ENCODE data around the gene MICALL2.
A peak's percentile ranks its signal among the peaks of the same experiment; 100 is the strongest.

The MICALL2 gene

GRCh38 chr7:1479287-1479686 lies 20.0 kb upstream of the MICALL2 start:
- peaks cover 96% of the 10 kb centered on the region for H3K36me3 ChIP-seq (ENCODE audit: control insufficient read depth, insufficient read depth, low read length)
- no peak overlapping the region for H3K9ac ChIP-seq (ENCODE audit: low read length)
- H3K9me3 ChIP-seq (ENCODE audit: control insufficient read depth, insufficient read depth, low read depth, low read length), result no peaks in the 10 kb centered on the region
- H3K27ac ChIP-seq (ENCODE audit: low read depth, low read length), result 0 out of 2 replicates have a peak overlapping the region, but pooled peaks have one; percentile 11
- H3K27me3 ChIP-seq (ENCODE audit: control insufficient read depth, insufficient read depth, low read length), result no peaks in the 10 kb centered on the region
- no peaks in the 10 kb centered on the region for H3K4me1 ChIP-seq (ENCODE audit: control insufficient read depth, insufficient read depth, low read length)
- no peak overlapping the region for H3K4me3 ChIP-seq (ENCODE audit: low read depth, low read length)

DNA sequence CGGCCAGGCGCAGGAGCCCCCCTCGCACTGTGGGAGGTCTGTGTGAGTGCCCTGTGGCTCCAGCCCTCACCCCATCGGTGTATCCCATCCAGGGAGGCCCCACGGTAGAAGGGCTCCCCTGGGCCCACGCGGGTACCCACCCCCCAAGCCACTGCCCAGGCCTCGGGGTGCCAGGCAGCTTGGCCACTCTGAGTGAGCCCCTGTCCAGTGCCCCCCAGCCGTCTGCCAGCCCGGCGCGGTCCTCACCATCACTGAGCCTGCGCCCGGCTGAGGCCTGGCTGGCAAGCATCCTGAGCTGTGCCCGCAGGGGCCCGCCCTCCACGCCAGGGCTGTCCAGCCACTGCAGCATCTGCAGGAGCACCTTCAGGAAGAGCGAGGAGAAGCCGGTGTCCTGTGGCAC lies 19.2 kb upstream of the MICALL2 start:
- no peaks in the 10 kb centered on the region for H3K4me1 ChIP-seq (ENCODE audit: control insufficient read depth, insufficient read depth, low read length)
- no peaks in the 10 kb centered on the region for H3K27me3 ChIP-seq (ENCODE audit: control insufficient read depth, insufficient read depth, low read length)
- peaks cover 92% of the 10 kb centered on the region for H3K36me3 ChIP-seq (ENCODE audit: control insufficient read depth, insufficient read depth, low read length)
- no peak overlapping the region for H3K27ac ChIP-seq (ENCODE audit: low read depth, low read length)
- H3K9ac ChIP-seq (ENCODE audit: low read length), result no peak overlapping the region
- H3K9me3 ChIP-seq (ENCODE audit: control insufficient read depth, insufficient read depth, low read depth, low read length), result no peaks in the 10 kb centered on the region
- H3K4me3 ChIP-seq (ENCODE audit: low read depth, low read length), result no peak overlapping the region

DNA sequence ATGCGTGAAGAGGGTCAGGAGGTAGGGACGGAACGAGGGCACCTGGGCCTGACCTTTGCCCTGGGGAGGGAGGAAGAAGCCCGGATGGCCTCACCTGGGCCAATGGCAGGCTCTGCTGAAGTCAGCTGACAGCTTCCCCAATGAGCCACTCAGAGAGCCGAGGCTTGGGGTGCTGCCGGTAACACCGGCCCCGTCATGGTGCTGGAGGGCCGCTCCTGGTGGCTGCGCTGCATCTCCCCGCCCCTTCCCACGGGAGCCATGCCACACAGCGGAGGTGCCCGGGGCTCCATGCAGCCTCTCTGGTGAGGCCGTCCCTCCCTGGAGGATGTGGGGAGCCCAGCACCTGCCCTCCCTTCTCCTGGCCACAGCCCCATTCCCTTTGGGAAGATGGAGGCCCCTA lies 17.6 kb upstream of the MICALL2 start:
- no peak overlapping the region for H3K27ac ChIP-seq (ENCODE audit: low read depth, low read length)
- peaks cover 93% of the 10 kb centered on the region for H3K36me3 ChIP-seq (ENCODE audit: control insufficient read depth, insufficient read depth, low read length)
- no peaks in the 10 kb centered on the region for H3K9me3 ChIP-seq (ENCODE audit: control insufficient read depth, insufficient read depth, low read depth, low read length)
- no peak overlapping the region for H3K9ac ChIP-seq (ENCODE audit: low read length)
- H3K27me3 ChIP-seq (ENCODE audit: control insufficient read depth, insufficient read depth, low read length), result no peaks in the 10 kb centered on the region
- no peak overlapping the region for H3K4me3 ChIP-seq (ENCODE audit: low read depth, low read length)
- no peaks in the 10 kb centered on the region for H3K4me1 ChIP-seq (ENCODE audit: control insufficient read depth, insufficient read depth, low read length)

DNA sequence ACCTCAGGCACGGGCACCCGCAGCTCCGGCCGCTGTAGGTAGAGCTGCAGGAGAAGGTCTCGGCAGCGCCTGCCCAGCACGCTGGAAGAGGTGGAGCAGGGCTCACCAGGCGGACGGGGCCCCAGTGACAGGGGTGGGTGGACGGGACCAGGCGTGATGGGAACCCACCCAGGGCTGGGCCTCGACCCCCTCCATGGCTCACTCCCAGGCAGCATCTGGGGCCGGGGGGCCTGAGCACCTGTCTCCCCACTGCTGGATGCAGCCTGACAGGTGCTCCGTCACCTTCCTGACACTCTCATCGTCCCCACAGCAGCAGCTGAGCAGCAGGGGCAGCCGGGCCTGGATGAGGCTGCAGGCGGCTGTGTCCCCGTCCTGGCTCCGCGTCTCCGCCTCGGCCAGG lies 16.7 kb upstream of the MICALL2 start:
- Histone ChIP-seq H3K27ac (ENCODE audit: low read depth, low read length) (no peak overlapping the region), H3K4me1 (ENCODE audit: control insufficient read depth, insufficient read depth, low read length) (no peaks in the 10 kb centered on the region), H3K9ac (ENCODE audit: low read length) (no peak overlapping the region), H3K27me3 (ENCODE audit: control insufficient read depth, insufficient read depth, low read length) (no peaks in the 10 kb centered on the region), H3K9me3 (ENCODE audit: control insufficient read depth, insufficient read depth, low read depth, low read length) (no peaks in the 10 kb centered on the region), H3K4me3 (ENCODE audit: low read depth, low read length) (no peak overlapping the region), H3K36me3 (ENCODE audit: control insufficient read depth, insufficient read depth, low read length) (peaks cover 94% of the 10 kb centered on the region)

DNA sequence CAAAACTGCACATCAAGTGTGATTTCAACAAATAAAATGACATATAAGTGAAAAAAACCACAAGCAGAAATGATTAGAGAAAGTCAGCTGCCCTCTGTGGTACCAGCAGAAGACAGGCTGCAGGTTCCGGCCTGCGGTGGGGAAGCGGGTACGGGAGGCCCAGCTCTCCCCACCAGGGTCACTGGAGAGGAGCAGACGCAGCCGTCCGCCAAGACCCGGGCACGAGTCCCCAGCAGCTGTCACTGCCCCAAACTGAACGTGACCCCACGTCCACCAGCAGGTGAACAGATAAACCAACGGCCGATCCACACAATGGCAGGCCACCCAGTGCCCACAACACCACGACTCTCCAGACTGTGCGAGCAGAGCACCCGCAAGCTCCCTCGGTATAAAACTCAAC lies 16.1 kb upstream of the MICALL2 start:
- no peak overlapping the region for H3K4me3 ChIP-seq (ENCODE audit: low read depth, low read length)
- no peak overlapping the region for H3K27ac ChIP-seq (ENCODE audit: low read depth, low read length)
- H3K4me1 ChIP-seq (ENCODE audit: control insufficient read depth, insufficient read depth, low read length), result no peaks in the 10 kb centered on the region
- no peak overlapping the region for H3K9ac ChIP-seq (ENCODE audit: low read length)
- H3K36me3 ChIP-seq (ENCODE audit: control insufficient read depth, insufficient read depth, low read length), result peaks cover 96% of the 10 kb centered on the region
- no peaks in the 10 kb centered on the region for H3K9me3 ChIP-seq (ENCODE audit: control insufficient read depth, insufficient read depth, low read depth, low read length)
- no peaks in the 10 kb centered on the region for H3K27me3 ChIP-seq (ENCODE audit: control insufficient read depth, insufficient read depth, low read length)

GRCh38 chr7:1474736-1475135 lies 15.5 kb upstream of the MICALL2 start:
- Histone ChIP-seq H3K36me3 (ENCODE audit: control insufficient read depth, insufficient read depth, low read length) (peaks cover 96% of the 10 kb centered on the region), H3K4me3 (ENCODE audit: low read depth, low read length) (no peak overlapping the region), H3K4me1 (ENCODE audit: control insufficient read depth, insufficient read depth, low read length) (no peaks in the 10 kb centered on the region), H3K9ac (ENCODE audit: low read length) (no peak overlapping the region), H3K9me3 (ENCODE audit: control insufficient read depth, insufficient read depth, low read depth, low read length) (no peaks in the 10 kb centered on the region), H3K27me3 (ENCODE audit: control insufficient read depth, insufficient read depth, low read length) (no peaks in the 10 kb centered on the region), H3K27ac (ENCODE audit: low read depth, low read length) (no peak overlapping the region)

DNA sequence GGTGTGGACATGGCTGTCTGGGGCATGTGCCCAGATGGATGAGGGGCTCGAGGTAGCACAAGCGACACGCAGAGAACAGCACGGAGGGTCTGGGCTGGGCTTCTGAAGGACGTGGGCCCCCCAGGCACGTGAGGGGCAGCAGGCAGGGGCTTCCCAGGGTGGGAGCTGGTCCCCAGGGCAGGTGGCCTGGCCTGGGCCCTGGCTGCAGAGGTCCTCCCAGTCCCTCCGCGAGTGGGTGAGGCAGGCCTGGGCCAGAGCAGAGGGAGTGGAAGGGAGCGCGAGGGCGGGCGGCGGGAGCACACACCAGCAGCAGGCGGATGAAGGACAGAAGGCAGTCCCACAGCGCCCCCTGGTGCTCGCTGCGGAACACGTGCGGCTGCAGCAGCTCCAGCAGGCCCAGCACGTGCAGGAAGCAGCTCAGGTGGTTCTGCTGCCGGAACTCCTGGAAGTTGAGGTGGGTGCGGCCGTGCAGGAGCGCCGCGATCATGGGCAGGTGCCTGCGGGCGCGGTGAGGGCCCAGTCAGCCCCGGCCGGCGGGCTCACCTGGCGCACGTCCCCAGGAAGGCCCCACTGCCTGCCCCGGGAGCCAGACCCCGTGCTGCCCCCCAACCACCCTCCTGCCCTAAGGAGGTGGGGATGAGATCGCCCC lies 14.7 kb upstream of the MICALL2 start:
- Histone ChIP-seq H3K4me1 (ENCODE audit: control insufficient read depth, insufficient read depth, low read length) (no peaks in the 10 kb centered on the region; the same call in 1 of the 2 replicates), H3K27ac (ENCODE audit: low read depth, low read length) (no peak overlapping the region), H3K36me3 (ENCODE audit: control insufficient read depth, insufficient read depth, low read length) (peaks cover 95% of the 10 kb centered on the region), H3K9me3 (ENCODE audit: control insufficient read depth, insufficient read depth, low read depth, low read length) (no peaks in the 10 kb centered on the region), H3K4me3 (ENCODE audit: low read depth, low read length) (no peak overlapping the region), H3K9ac (ENCODE audit: low read length) (no peak overlapping the region), H3K27me3 (ENCODE audit: control insufficient read depth, insufficient read depth, low read length) (no peaks in the 10 kb centered on the region)

GRCh38 chr7:1470901-1471300 lies 11.6 kb upstream of the MICALL2 start:
- no peaks in the 10 kb centered on the region for H3K9me3 ChIP-seq (ENCODE audit: control insufficient read depth, insufficient read depth, low read depth, low read length)
- H3K9ac ChIP-seq (ENCODE audit: low read length), result no peak overlapping the region
- no peak overlapping the region for H3K27ac ChIP-seq (ENCODE audit: low read depth, low read length)
- H3K36me3 ChIP-seq (ENCODE audit: control insufficient read depth, insufficient read depth, low read length), result peaks cover 72% of the 10 kb centered on the region
- H3K4me3 ChIP-seq (ENCODE audit: low read depth, low read length), result no peak overlapping the region
- H3K27me3 ChIP-seq (ENCODE audit: control insufficient read depth, insufficient read depth, low read length), result no peaks in the 10 kb centered on the region
- peaks cover 10% of the 10 kb centered on the region for H3K4me1 ChIP-seq (ENCODE audit: control insufficient read depth, insufficient read depth, low read length)

DNA sequence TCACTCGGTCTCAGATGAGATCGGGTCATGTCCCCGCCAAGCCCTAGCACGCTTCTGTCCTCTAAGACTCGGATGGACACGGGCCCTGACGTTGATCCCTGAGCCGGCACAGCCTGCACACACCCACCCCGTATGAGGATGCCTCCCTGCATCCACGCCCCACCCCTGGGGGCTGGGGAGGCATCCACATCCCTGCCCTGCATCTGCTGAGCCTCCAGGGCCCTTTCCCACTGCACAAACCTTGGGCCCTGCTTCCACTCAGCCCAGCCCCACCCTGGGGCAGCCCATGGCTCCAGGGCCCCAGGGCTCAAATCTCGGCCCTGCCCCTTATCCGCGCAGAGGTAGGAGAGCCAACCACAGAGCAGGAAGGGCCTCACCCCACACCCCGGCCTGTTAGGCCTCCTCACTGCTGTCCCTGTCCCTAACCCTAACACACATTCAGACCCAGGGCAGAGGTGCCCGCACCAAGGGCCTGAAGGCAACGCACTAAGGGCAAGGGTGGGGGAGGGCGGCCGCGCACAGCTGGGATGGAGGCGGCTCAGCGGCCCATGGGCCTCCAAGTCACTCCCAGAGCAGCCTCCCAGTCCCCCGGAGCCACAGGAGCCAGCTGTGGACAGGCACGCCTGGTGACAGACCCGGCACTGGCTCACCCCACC lies 9.5 kb upstream of the MICALL2 start:
- peaks cover 54% of the 10 kb centered on the region for H3K36me3 ChIP-seq (ENCODE audit: control insufficient read depth, insufficient read depth, low read length)
- H3K4me1 ChIP-seq (ENCODE audit: control insufficient read depth, insufficient read depth, low read length), result peaks cover 10% of the 10 kb centered on the region

DNA sequence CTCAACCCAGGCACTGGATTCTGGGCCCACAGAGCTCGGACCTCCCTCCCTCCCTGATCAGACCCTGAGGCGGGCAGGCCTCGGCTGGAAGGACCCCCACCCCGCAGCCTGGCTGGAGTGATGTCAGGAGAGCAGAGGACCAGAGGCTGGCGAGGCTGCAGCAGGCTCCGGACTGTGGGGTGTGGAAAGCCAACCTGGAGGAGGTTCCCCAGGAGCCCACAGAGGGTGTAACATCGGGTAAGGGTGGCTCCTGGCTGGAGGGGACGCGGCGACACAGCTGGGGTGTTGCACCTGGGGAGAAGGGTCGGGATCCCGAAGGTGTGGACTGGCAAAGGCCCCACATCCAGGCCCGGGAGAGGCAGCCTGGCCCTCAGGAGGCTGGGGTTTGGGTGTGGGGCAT lies 8.9 kb upstream of the MICALL2 start:
- H3K9me3 ChIP-seq (ENCODE audit: control insufficient read depth, insufficient read depth, low read depth, low read length), result no peaks in the 10 kb centered on the region

More for the DNA sequence above, 9.5 kb upstream of the MICALL2 start:
- Histone ChIP-seq H3K4me3 (ENCODE audit: low read depth, low read length) (no peak overlapping the region), H3K27ac (ENCODE audit: low read depth, low read length) (peak overlapping the region; percentile 26; the same call in 1 of the 2 replicates), H3K9ac (ENCODE audit: low read length) (peak overlapping the region; percentile 22), H3K27me3 (ENCODE audit: control insufficient read depth, insufficient read depth, low read length) (no peaks in the 10 kb centered on the region), H3K9me3 (ENCODE audit: control insufficient read depth, insufficient read depth, low read depth, low read length) (no peaks in the 10 kb centered on the region)

GRCh38 chr7:1466524-1467271 lies 7.4 kb upstream of the MICALL2 start:
- H3K27ac ChIP-seq (ENCODE audit: low read depth, low read length), result no peak overlapping the region
- no peaks in the 10 kb centered on the region for H3K27me3 ChIP-seq (ENCODE audit: control insufficient read depth, insufficient read depth, low read length)
- peaks cover 10% of the 10 kb centered on the region for H3K4me1 ChIP-seq (ENCODE audit: control insufficient read depth, insufficient read depth, low read length)
- H3K36me3 ChIP-seq (ENCODE audit: control insufficient read depth, insufficient read depth, low read length), result peaks cover 34% of the 10 kb centered on the region
- no peaks in the 10 kb centered on the region for H3K9me3 ChIP-seq (ENCODE audit: control insufficient read depth, insufficient read depth, low read depth, low read length)
- peak overlapping the region; percentile 36 for H3K9ac ChIP-seq (ENCODE audit: low read length)
- no peak overlapping the region for H3K4me3 ChIP-seq (ENCODE audit: low read depth, low read length)

More for the DNA sequence above, 8.9 kb upstream of the MICALL2 start:
- Histone ChIP-seq H3K4me3 (ENCODE audit: low read depth, low read length) (no peak overlapping the region), H3K4me1 (ENCODE audit: control insufficient read depth, insufficient read depth, low read length) (peaks cover 10% of the 10 kb centered on the region), H3K27me3 (ENCODE audit: control insufficient read depth, insufficient read depth, low read length) (no peaks in the 10 kb centered on the region), H3K9ac (ENCODE audit: low read length) (peak overlapping the region; percentile 22), H3K27ac (ENCODE audit: low read depth, low read length) (no peak overlapping the region), H3K36me3 (ENCODE audit: control insufficient read depth, insufficient read depth, low read length) (peaks cover 49% of the 10 kb centered on the region)

Data from HUES6 (cell line).